Measurements from ENCODE around the gene NDUFS7. TPM values are rescaled to one million over a fixed set of nuclear protein-coding genes. Genes with fewer than 3 reads are reported as not detected.
A peak's percentile ranks its signal among the peaks of the same experiment; 100 is the strongest.

Gene NDUFS7
- 100 to 1,000 TPM; 234 to 326 TPM for total RNA-seq

DNA sequence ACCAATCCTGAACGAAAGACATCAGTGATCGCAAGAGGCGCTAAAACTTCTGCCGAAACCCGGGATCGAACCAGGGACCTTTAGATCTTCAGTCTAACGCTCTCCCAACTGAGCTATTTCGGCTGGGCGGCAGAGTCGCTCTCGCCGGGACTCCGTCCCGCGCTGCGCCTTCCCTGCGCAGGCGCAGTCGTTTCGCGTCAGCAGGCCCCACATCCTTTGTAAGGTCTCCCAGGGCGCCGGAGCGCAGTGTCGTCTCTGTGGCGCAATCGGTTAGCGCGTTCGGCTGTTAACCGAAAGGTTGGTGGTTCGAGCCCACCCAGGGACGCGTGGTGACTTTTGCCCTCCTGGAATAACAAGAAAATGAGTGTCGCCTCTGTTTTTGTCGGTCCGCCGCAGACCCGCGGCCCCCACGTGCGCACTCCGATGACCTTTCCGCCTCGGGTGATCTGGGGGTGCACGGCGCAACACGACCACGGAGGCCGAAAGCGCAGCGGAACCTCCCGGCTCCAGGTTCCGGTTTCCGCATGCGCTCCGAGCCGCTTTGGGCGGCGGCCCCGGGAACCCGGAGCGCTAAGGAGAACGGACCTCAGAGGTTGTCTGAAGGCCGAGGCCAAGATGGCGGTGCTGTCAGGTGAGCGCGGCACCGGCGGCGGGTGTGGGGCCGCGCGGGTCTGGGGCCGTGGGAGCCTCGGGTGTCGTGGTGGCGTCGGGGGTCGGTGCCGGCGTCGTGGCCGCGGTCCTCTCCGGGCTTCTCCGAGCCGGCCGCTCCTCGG is at the start of gene NDUFS7:
Gene NDUFS7 (plus strand): TSS at position 596 of the 773 bp plus-strand sequence. CDS start 20 bp downstream, at position 616.
- peaks cover 0 to 57% of the 10 kb centered on the region in 2 donors for H3K4me1 ChIP-seq
- no peaks in the 10 kb centered on the region for H3K27me3 ChIP-seq
- DNase-seq (ENCODE audit: low spot score) = peak; percentile 93
- H3K4me3 ChIP-seq = peak within 1 kb of the TSS; percentile 90 to 100
- no peaks in the 10 kb centered on the region for H3K9me3 ChIP-seq
- TF ChIP-seq, protein P1, sequence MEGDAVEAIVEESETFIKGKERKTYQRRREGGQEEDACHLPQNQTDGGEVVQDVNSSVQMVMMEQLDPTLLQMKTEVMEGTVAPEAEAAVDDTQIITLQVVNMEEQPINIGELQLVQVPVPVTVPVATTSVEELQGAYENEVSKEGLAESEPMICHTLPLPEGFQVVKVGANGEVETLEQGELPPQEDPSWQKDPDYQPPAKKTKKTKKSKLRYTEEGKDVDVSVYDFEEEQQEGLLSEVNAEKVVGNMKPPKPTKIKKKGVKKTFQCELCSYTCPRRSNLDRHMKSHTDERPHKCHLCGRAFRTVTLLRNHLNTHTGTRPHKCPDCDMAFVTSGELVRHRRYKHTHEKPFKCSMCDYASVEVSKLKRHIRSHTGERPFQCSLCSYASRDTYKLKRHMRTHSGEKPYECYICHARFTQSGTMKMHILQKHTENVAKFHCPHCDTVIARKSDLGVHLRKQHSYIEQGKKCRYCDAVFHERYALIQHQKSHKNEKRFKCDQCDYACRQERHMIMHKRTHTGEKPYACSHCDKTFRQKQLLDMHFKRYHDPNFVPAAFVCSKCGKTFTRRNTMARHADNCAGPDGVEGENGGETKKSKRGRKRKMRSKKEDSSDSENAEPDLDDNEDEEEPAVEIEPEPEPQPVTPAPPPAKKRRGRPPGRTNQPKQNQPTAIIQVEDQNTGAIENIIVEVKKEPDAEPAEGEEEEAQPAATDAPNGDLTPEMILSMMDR (IDR thresholded peaks at IDR 0.05) = peak in 1 of 2 donors; percentile 4
- H3K27ac ChIP-seq = peak within 1 kb of the TSS; percentile 96 to 97
- H3K36me3 ChIP-seq = peaks cover 2% of the 10 kb centered on the region

DNA sequence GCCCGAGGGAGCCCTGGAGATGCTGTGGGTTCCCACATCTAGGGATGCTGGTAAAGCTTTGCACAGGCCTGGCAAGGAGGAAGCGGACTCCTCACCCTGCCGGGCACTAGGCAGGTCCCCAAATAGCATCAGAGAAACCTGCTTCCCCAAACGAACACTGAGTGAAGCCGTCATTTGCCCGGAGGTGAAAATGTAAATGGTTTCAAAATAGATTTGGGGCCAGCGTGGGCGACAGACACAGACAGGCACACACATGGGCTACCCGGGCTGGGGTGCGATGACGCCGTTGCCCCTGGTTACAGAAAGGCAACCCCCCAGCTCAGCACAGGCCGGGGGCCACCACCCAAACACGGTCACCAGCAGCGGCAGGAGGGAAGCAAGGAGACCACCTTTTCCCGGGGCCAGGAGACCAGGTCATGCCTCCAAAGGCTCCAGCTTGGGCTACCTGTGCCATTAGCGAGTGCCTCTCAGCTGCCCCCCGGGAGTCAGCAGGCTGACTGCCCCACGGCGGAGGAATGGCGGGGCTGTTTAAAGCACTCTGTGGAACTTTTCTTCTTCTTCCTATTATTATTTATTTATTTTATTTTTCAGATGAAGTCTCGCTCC is 47.5 kb upstream of the NDUFS7 start:
- H3K27me3 ChIP-seq = no peaks in the 10 kb centered on the region

DNA sequence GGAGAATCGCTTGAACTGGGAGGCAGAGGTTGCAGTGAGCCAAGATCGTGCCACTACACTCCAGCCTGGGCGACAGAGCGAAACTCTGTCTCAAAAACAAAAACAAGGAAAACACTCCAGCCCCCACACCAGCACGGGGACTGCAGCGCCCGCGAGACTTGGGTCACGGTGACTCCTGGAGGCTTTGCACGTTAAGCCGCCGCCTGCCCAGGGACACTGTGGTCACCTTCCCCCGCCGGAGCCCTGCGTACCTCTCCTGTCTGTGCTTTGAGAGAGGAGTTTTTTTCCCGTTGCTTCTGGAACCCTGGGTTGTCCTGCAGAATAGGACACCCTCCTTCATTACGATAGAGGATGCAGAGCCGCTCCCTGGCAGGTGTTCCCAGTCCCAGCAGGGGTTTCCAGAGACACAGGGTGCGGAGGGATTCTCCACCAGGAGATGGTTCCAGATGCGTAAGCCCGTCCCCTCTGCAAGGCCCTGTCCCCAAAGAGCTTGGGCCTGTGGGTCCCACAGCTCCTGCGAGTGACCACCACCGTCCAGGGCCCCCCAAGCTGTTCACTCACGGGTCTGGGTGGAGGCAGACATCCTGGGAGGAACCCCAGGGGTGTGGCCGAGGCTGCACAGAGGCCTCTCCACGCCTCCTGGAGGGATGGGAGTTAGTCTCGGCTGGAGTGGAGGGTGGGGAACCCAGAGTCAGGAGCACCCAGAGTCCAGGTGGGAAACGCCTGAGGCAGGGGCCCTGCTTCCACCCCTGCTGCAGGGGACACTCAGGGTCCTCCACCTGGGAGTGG is 42.8 kb upstream of the NDUFS7 start:
- TF ChIP-seq, protein P1 (IDR thresholded peaks at IDR 0.05) = no peak
- no peak for DNase-seq (ENCODE audit: low spot score)
- no peaks in the 10 kb centered on the region for H3K9me3 ChIP-seq
- H3K36me3 ChIP-seq = no peaks in the 10 kb centered on the region
- no peaks in the 10 kb centered on the region for H3K27me3 ChIP-seq
- H3K4me3 ChIP-seq = no peak overlapping the region
- no peaks in the 10 kb centered on the region for H3K4me1 ChIP-seq
- no peak overlapping the region for H3K27ac ChIP-seq

More for the DNA sequence above, 47.5 kb upstream of the NDUFS7 start:
- DNase-seq (ENCODE audit: low spot score) = no peak
- no peak overlapping the region for H3K4me3 ChIP-seq
- no peak overlapping the region for H3K27ac ChIP-seq
- H3K4me1 ChIP-seq = no peaks in the 10 kb centered on the region
- no peaks in the 10 kb centered on the region for H3K9me3 ChIP-seq
- TF ChIP-seq, protein P1 (IDR thresholded peaks at IDR 0.05) = no peak
- no peaks in the 10 kb centered on the region for H3K36me3 ChIP-seq

DNA sequence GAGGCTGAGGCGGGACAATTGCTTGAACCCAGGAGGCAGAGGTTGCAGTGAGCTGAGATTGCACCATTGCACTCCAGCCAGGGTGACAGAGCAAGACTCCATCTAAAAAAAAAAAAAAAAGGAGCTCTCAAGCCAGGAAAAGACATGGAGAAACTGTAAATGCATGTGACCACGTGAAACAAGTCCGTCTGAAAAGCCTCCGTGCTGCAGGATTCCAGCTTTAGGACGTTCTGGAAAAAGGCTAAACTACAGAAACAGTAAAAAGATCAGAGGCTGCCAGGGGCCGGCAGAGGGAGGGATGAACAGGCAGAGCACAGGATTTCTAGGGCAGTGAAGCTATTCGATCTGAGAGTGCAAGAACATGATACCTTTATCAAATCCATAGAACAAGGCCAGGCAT is 40.7 kb upstream of the NDUFS7 start:
- Histone ChIP-seq H3K36me3 (no peaks in the 10 kb centered on the region), H3K9me3 (no peaks in the 10 kb centered on the region), H3K4me3 (no peak overlapping the region), H3K27ac (no peak overlapping the region), H3K4me1 (no peaks in the 10 kb centered on the region), H3K27me3 (no peaks in the 10 kb centered on the region)
- TF ChIP-seq, protein P1 (IDR thresholded peaks at IDR 0.05) = no peak
- no peak for DNase-seq (ENCODE audit: low spot score)

DNA sequence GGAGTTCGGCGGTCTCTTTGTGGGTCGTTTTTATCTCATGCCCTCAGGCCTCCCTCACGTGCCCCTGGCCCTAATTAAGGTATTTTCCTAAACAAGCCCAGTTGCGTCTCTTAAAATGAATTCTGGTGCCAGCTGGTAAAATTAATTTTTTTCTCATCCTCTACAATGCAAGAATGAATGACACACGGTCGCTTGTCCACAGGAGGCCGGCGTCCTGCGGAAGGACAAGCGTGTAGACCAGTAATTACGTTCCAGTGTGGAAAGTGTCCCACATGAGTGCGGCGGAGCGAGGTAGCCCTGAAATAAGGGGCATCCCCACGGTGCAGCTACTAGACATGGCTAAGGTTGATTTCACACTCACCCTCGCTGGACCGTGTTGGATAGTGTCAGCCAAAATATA is 34.5 kb upstream of the NDUFS7 start:
- no peak overlapping the region for H3K4me3 ChIP-seq
- no peaks in the 10 kb centered on the region for H3K27me3 ChIP-seq
- peaks cover 0 to 3% of the 10 kb centered on the region in 2 donors for H3K4me1 ChIP-seq
- TF ChIP-seq, protein P1 (IDR thresholded peaks at IDR 0.05) = no peak
- no peak overlapping the region for H3K27ac ChIP-seq
- no peak for DNase-seq (ENCODE audit: low spot score)
- no peaks in the 10 kb centered on the region for H3K9me3 ChIP-seq
- H3K36me3 ChIP-seq = no peaks in the 10 kb centered on the region

Data from right atrium auricular region (tissue), 2 donors.